Activated CD4-positive, CD25-positive, alpha-beta regulatory T cell treated with anti-CD3 and anti-CD28 coated beads, Interleukin-2, amount 50 U/mL, for 72 hours (primary cell): ENCODE measurements around the gene ELOVL5.
A peak's percentile ranks its signal among the peaks of the same experiment; 100 is the strongest.
"Not testable (repeated sequence)": the region's sequence is repeated elsewhere in the genome, so short reads cannot be mapped to it uniquely, and the experiment has no call there.

ENCODE experiments used
- DNase-seq: peaks from one replicate; pipeline ENCODE4 v3.0.0; 2021

The ELOVL5 gene

GRCh38 chr6:53327017-53327395 is 21.7 kb downstream of the ELOVL5 start:
- no peak for DNase-seq

- DNase-seq = no peak
These were observed 22.3 kb downstream of the ELOVL5 start for GRCh38 chr6:53326372-53327016.

DNA sequence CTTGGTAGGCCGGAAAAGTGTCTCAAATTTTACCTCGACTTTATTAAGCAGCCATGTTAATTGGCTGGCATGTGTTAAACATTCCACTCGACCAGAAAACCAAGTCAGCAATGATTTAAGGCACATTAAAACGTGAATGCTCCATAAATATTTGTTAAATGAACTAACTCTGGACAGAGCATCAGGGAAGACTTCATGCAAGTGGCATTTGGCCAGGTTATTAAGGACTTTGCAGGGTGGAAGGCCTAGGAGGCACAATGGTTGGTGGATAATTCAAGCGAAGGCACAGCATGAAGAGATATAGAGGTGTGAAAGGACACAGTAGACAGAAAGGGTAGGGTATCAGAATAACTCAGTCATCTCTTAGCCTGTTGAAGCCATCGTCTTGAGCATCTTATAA is 23.0 kb downstream of the ELOVL5 start:
- no peak for DNase-seq

DNA sequence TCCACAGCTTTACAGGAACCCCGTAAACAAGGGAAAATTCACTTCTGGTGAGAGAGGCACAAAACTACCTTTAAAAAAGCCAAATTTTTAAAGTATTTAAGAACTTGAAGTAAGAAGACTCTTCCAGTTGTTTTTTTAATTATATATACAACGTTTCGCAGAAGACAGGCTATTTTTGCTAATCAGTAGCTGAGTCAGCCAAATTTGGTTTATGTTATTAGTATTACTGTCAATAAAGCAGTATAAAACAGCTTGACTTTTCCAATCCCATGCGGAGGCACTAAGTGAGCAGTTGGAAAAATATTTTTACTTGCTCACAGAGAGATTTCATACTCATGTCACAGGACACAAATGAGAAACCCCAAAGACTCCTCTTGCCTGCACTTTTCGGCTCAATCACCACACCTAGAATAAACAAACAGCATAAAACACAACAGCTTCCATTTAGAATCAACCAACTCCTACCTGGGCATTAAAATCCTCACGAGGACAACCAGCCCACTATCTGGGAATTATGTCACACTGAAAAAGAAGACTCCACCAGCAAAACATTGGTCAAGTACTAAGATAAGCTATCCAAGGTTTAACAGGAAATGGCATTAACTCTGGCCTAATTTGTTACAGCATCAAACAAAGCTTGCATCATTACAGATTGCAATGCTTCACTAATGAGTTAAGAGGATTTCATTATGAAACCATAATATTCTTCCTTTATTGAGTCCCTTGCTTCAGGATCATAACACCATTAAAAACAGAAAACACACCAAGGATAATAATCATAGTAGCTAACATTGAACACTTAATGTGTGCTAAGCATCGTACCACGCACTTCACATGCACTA is 26.3 kb downstream of the ELOVL5 start:
- no peak for DNase-seq

- DNase-seq = no peak
These were observed 27.0 kb downstream of the ELOVL5 start for GRCh38 chr6:53321701-53322100.

DNA sequence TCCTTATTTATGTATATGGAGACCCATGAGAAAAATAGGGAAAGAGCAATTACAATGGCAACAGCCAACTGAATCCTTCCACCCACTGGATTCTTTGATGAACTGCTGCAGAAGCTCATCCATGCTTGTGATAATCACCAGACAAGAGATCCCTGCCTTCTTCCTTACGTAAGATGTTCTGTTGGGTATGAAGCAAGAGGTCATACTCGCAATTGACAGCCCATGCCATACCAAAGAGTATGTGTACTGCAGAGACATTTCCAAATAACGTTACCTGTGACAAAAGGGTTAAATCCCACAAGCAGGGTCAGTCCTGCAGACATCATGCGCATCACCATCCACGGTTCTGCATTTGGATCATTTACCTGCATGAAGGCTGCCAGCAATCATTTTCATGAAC is 27.8 kb downstream of the ELOVL5 start:
- no peak for DNase-seq

DNA sequence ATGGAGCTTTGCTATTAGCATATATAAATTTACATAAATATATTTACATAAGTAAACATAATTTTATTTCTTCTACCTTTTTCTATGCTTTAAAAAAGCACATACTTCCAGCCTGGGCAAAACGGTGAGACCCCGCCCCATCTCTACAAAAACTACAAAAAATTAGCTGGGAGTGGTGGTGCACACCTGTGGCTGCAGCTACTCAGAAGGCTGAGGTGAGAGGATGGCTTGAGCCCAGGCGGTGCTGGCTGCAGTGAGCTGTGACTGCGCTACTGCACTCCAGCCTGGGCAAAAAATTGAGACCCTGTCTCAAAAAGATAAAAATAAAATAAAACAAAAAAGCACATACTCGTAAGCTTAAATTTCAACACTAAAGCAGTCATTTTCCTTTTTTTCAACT is 30.3 kb downstream of the ELOVL5 start:
- DNase-seq = no peak

GRCh38 chr6:53317861-53318260 is 30.9 kb downstream of the ELOVL5 start:
- DNase-seq = no peak

DNA sequence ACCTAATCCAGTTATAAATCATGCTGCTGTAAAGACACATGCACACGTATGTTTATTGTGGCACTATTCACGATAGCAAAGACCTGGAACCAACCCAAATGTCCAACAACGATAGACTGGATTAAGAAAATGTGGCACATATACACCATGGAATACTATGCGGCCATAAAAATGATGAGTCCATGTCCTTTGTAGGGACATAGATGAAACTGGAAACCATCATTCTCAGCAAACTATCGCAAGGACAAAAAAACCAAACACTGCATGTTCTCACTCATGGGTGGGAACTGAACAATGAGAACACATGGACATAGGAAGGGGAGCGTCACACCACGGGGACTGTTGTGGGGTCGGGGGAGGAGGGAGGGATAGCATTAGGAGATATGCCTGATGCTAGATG is 31.5 kb downstream of the ELOVL5 start:
- DNase-seq = not testable (repeated sequence)

DNA sequence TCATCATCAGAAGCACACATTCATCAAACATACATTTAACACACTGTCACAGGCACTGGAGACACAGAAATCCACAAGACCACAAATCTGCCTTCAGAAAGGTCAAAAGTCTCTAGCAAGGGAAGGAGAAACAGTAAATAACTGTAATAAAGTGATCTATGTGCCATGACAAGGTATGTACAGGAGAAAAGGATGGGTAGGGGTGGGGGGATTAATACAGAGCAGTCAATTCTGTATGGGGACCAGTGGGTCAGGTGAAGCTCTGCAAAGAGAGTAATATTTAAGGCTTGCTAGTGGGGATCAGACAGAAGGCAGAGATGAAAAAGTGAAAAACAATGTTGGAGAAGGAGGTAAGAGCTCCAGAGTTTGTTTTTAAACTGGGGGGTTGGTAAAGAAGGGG is 32.6 kb downstream of the ELOVL5 start:
- DNase-seq = no peak

- no peak for DNase-seq
These were observed 33.5 kb downstream of the ELOVL5 start for GRCh38 chr6:53315086-53315724.

DNA sequence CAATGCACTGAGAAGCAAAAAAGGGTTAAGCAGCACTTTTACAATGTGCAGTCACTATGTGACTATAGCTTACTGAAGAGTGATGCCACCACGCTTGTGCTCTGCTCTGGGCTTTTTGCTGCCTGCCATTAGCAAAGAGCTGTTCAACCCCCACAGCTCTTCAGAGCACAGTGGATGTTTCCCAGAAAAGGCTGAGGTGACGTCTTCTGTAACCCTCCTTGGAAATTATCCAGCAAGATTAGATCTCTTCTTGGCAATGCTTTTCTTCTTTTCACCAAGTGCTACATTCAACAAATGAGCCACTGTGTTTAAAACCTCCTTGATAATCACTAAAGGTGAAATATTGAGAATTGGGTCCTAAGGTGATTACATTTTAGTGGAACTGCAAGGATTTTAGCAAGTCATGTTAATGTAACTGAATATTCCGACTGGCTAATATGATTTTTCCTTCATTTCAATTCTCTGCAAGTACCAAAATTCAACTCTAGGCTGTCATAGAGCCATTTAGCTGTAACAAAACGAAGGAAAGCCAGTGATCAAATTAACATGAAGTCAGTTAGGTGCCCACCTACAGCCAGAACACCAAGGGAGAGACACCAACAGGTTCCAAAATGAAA is 34.9 kb downstream of the ELOVL5 start:
- no peak for DNase-seq

DNA sequence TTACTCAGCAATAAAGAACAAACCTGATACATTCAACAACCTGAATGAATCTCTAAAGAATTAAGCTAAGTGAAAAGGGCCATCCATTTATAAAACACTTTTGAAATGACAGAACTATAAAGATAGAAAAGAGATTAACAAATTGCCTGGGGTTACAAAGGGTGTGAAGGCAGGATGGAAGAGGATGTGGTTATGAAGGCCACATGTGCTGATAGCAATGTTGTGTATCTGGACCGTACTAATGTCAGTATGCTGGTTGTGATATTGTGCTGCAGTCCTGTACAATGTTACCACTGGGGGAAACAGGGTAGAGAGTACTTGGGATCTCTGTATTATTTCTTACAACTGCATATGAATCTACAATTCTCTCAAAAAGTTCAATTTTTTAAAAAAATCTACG is 36.4 kb downstream of the ELOVL5 start:
- DNase-seq = no peak

- DNase-seq = no peak
These were observed 37.2 kb downstream of the ELOVL5 start for GRCh38 chr6:53311586-53311935.

DNA sequence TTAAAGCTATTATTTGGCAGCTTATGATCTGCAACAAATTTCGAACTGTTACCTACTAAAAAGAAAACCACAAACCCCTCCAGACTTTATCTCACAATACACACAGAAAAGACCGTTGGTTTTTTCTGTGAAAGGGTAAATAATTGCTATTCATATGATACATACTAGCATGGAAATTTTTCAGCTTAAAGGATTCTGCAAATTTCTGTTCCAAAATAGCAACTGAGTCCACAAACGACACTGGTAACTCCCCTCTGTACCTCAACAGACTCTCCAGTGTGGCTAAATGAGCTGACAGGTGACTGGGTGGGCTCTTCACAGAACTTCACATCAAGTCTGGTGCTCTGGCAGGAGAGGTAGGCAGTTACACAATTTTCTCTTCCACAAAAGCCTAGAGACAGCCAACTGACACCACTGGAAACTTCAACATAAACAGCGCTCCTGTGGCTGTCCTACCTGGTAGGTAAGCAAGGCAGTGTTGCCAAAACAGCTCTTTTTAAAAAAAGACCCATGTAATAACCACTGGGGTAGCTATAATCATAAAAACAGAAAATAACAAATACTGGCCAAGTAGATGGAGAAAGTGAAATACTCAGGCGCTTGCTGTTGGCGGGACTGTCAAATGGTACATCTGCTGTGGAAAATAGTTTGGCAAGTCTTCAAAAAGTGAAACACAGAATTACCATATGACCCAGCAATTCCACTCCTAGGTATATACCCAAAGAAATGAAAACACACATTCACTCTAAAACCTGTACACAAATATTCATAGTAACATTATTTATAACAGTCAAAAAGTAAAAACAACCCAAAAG is 37.8 kb downstream of the ELOVL5 start:
- no peak for DNase-seq

- DNase-seq = no peak
These were observed 38.8 kb downstream of the ELOVL5 start for GRCh38 chr6:53309901-53310300.

- DNase-seq = no peak
These were observed 39.5 kb downstream of the ELOVL5 start for GRCh38 chr6:53309059-53309900.

- peak; percentile 44 for DNase-seq
These were observed 41.9 kb downstream of the ELOVL5 start for GRCh38 chr6:53306819-53307347.

GRCh38 chr6:53306217-53306616 is 42.5 kb downstream of the ELOVL5 start:
- not testable (repeated sequence) for DNase-seq

DNA sequence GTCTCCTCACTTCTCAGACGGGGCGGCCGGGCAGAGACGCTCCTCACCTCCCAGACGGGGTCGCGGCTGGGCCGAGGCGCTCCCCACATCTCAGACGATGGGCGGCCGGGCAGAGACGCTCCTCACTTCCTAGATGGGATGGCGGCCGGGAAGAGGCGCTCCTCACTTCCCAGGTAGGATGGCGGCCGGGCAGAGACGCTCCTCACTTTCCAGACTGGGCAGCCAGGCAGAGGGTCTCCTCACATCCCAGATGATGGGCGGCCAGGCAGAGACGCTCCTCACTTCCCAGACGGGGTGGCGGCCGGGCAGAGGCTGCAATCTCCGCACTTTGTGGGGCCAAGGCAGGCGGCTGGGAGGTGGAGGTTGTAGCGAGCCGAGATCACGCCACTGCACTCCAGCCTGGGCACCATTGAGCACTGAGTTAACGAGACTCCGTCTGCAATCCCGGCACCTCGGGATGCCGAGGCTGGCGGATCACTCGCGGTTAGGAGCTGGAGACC is 43.2 kb downstream of the ELOVL5 start:
- not testable (repeated sequence) for DNase-seq

DNA sequence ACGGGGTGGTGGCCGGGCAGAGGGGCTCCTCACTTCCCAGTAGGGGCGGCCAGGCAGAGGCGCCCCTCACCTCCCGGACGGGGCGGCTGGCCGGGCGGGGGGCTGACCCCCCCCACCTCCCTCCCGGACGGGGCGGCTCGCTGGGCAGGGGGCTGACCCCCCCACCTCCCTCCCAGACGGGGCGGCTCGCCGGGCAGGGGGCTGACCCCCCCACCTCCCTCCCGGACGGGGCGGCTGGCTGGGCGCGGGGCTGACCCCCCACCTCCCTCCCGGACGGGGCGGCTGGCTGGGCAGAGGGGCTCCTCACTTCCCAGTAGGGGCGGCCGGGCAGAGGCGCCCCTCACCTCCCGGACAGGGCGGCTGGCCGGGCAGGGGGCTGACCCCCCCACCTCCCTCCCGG is 43.8 kb downstream of the ELOVL5 start:
- DNase-seq = not testable (repeated sequence)
